SHP77 treated with DMSO at 0.1 percent for 48 hours (cell line): Measurements from ENCODE around the gene USP6NL.

Experiments used
- DNase-seq: peaks from one replicate; lab custom pipeline; 2025; lab: John Stamatoyannopoulos, UW

USP6NL gene

GRCh38 chr10:11478807-11479206 lies 132.6 kb downstream of the USP6NL start:
- DNase-seq: no peak

GRCh38 chr10:11475831-11476434 lies 135.5 kb downstream of the USP6NL start:
- no peak for DNase-seq

GRCh38 chr10:11473128-11473760 lies 138.2 kb downstream of the USP6NL start:
- DNase-seq: no peak

- peak; percentile 26 for DNase-seq
Measured at GRCh38 chr10:11472158-11472753, 139.2 kb downstream of the USP6NL start.

GRCh38 chr10:11469575-11470391 lies 141.7 kb downstream of the USP6NL start:
- no peak for DNase-seq

GRCh38 chr10:11468126-11468742 lies 143.2 kb downstream of the USP6NL start:
- no peak for DNase-seq

DNA sequence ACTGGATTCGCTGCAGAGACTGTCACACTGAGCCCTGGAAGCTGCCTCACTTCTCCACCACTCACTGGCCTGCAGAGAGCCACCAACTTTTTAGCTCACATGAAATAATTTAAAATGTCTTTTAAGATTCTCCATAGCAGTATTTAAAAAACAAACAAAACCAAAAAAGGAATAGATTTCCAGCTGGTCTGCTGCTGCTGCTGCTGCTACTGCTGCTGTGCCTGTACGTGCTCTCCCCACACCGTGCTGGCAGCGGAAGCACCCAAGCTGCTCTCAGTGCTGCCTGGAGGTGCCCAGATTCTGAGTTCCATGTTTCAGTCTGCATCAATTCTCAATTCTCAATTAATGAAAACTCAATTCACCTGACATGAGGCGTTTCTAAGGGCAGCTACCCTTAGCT lies 146.0 kb downstream of the USP6NL start:
- no peak for DNase-seq

GRCh38 chr10:11463111-11463510 lies 148.3 kb downstream of the USP6NL start:
- no peak for DNase-seq

GRCh38 chr10:11462071-11462470 lies 149.4 kb downstream of the USP6NL start:
- no peak for DNase-seq

DNA sequence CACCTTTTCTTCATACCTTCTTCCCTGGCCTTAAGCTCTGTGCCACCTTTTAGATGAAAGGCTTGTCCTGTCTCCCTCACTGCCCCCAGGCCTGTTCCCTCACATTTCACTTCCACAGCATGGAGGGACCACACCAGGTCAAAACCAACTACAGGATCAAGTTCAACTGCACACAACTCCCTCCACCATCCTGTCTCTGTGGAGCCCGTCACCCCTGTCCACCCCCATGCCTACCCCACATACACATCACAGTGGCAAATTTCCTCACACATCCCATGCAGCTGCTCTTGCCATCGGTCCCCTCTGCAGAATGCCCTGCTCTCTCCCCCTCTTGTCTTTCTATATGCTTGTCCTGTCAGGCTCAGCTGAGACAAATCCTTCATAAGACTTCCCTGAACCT lies 154.1 kb downstream of the USP6NL start:
- DNase-seq: no peak

GRCh38 chr10:11454958-11455566 lies 156.4 kb downstream of the USP6NL start:
- no peak for DNase-seq

GRCh38 chr10:11454160-11454559 lies 157.3 kb downstream of the USP6NL start:
- DNase-seq: no peak

- no peak for DNase-seq
Measured at GRCh38 chr10:11451640-11452260, 159.7 kb downstream of the USP6NL start.

GRCh38 chr10:11450427-11450826 lies 161.0 kb downstream of the USP6NL start:
- no peak for DNase-seq

DNA sequence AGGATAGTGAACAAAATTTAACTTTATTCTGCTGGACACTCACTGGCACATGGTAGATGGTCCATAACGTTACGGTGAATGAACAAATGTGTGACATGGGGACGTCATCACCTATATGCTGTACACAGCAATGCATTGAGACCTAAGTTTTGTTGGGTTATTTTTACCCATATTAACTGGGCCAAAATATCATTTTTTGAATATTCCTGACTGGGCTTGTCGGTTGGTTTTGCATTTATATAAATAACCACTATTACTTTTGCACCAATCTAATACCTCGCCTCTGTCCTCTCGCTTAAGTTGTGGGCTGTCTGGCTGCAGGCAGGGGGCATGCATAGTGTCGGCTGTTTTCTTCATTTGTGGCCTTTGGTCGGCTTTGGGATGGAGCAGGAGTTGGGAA lies 161.7 kb downstream of the USP6NL start:
- DNase-seq: no peak

- DNase-seq: no peak
Measured at GRCh38 chr10:11448545-11449244, 162.8 kb downstream of the USP6NL start.

- DNase-seq: no peak
Measured at GRCh38 chr10:11448190-11448544, 163.3 kb downstream of the USP6NL start.

- DNase-seq: no peak
Measured at GRCh38 chr10:11447586-11447985, 163.9 kb downstream of the USP6NL start.

GRCh38 chr10:11446864-11447263 lies 164.6 kb downstream of the USP6NL start:
- DNase-seq: no peak

DNA sequence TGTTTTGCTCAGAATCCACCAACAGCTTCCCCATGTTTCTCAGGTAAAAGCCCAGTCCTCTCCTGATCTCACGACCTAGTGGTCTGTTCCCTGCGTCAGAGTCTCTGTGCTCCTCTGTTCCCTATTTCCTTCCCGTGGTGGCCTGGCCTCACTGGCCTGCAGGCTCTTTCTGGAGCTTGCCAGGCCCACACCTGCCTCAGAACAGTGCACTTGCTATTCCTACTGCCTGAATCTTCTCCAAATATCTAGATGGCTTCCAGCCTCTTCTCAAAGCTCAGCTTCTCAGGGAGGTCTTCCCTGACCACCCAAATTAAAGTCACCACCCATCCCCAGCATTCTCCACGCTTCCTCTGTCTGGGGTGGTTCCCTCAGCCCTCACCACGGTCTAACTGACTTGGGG lies 165.3 kb downstream of the USP6NL start:
- no peak for DNase-seq
